HepG2 (cell line): Measurements from ENCODE around the gene SHISA5. TPM values are rescaled to one million over a fixed set of nuclear protein-coding genes. Genes with fewer than 3 reads are reported as not detected.

Experiments
- ARNT ChIP-seq: fragments of 450-650 bp; IDR thresholded peaks from 2 replicates; pipeline ENCODE4 v1.6.1; 2017
- DR1 ChIP-seq: sonication (generic); formaldehyde crosslinking; IDR thresholded peaks from 2 replicates; pipeline ENCODE4 v1.8.0; 2021; ENCODE audit warnings: mild to moderate bottlenecking, missing genetic modification reagents, inconsistent platforms
- PCBP1 ChIP-seq: fragments of 200-400 bp; formaldehyde crosslinking; IDR thresholded peaks from 2 replicates; pipeline ENCODE4 v1.6.1; 2017; ENCODE audit warnings: mild to moderate bottlenecking, low read depth, low read length, borderline replicate concordance
- SMC3 ChIP-seq: IDR thresholded peaks from 2 replicates; pipeline ENCODE4 v1.6.1; 2011; ENCODE audit warnings: low read length, improper control_type of control experiment
- STAG1 ChIP-seq: sonication (generic); formaldehyde crosslinking; IDR thresholded peaks from 2 replicates; pipeline ENCODE4 v1.4.0; 2020; ENCODE audit warnings: missing genetic modification reagents
- ZBTB38 ChIP-seq: sonication (generic); formaldehyde crosslinking; IDR thresholded peaks from 2 replicates; pipeline ENCODE4 v1.5.1; 2020; ENCODE audit warnings: mild to moderate bottlenecking, missing genetic modification reagents
- ZKSCAN5 ChIP-seq: sonication (generic); formaldehyde crosslinking; IDR thresholded peaks from 2 replicates; pipeline ENCODE4 v1.5.1; 2020; ENCODE audit warnings: mild to moderate bottlenecking, missing genetic modification reagents
- ZNF3 ChIP-seq: IDR thresholded peaks from 2 replicates; pipeline ENCODE4 v1.7.0; 2017; ENCODE audit warnings: inconsistent platforms
- ZNF333 ChIP-seq: sonication (generic); formaldehyde crosslinking; IDR thresholded peaks from 2 replicates; pipeline ENCODE4 v1.4.0; 2020; ENCODE audit warnings: mild to moderate bottlenecking, missing genetic modification reagents, borderline replicate concordance
- ZNF564 ChIP-seq: sonication (generic); formaldehyde crosslinking; IDR thresholded peaks from 2 replicates; pipeline ENCODE4 v1.8.1; 2023; ENCODE audit warnings: mild to moderate bottlenecking, missing genetic modification reagents
- ZNF841 ChIP-seq: sonication (generic); formaldehyde crosslinking; IDR thresholded peaks from 2 replicates; pipeline ENCODE4 v1.8.1; 2023; ENCODE audit warnings: missing genetic modification reagents, borderline replicate concordance
- polyA plus RNA-seq, 8 experiments: library from polyadenylated mRNA; depleted of rRNA in 3 of 8; stranded (reverse) in 7 of 8; unstranded in 1 of 8; fragments of >200 nt; fragmentation: Illumina TruSeq in 4 of 8; extraction: Trizol in 4 of 8; gene quantifications; 2 replicates each; pipeline versions ENCODE4 v1.2.1 to v1.2.3, GENCODE V29; 2011 to 2016; ENCODE audit warnings: low read depth in 4 of 8, missing spikeins in 1 of 8, mixed read lengths in 1 of 8; ENCODE audit not compliant: insufficient read depth in 1 of 8
- total RNA-seq, 5 experiments: library from RNA; depleted of rRNA; stranded (reverse); fragments of >200 nt; fragmentation: Illumina TruSeq; extraction: Trizol; gene quantifications; 2 replicates each; pipeline ENCODE4 v1.2.3, GENCODE V29; 2016; ENCODE audit warnings: low read depth in 1 of 5
- TF ChIP-seq, protein P1 (sequence below): sonication (generic); formaldehyde crosslinking; IDR thresholded peaks from 2 replicates; pipeline ENCODE4 v1.5.1; 2020; ENCODE audit warnings: mild to moderate bottlenecking, missing genetic modification reagents, borderline replicate concordance
- TF ChIP-seq, protein P2 (sequence below): sonication (generic); formaldehyde crosslinking; IDR thresholded peaks from 2 replicates; pipeline ENCODE4 v1.5.1; 2020; ENCODE audit warnings: mild to moderate bottlenecking, missing genetic modification reagents, moderate library complexity
- TF ChIP-seq, protein P3 (sequence below), 2 experiments: sonication (generic) in 1 of 2; formaldehyde crosslinking in 1 of 2; IDR thresholded peaks; 2 replicates each; pipeline versions ENCODE4 v1.4.0 to v1.6.1; 2018 to 2020; ENCODE audit warnings: missing genetic modification reagents in 2 of 2, borderline replicate concordance in 1 of 2, low read depth in 1 of 2, mild to moderate bottlenecking in 1 of 2, missing biosample characterization in 1 of 2
- TF ChIP-seq, protein P4 (sequence below): IDR thresholded peaks from 2 replicates; pipeline ENCODE4 v1.6.1; 2018; ENCODE audit warnings: missing genetic modification reagents, mild to moderate bottlenecking, missing compliant biosample characterization

Gene SHISA5
- total and polyA plus RNA-seq, 2 of the 13 experiments (the other 11 are each of a cell fraction or from before 2014, with no cell fraction given), result 75.8 to 91.4 TPM

DNA sequence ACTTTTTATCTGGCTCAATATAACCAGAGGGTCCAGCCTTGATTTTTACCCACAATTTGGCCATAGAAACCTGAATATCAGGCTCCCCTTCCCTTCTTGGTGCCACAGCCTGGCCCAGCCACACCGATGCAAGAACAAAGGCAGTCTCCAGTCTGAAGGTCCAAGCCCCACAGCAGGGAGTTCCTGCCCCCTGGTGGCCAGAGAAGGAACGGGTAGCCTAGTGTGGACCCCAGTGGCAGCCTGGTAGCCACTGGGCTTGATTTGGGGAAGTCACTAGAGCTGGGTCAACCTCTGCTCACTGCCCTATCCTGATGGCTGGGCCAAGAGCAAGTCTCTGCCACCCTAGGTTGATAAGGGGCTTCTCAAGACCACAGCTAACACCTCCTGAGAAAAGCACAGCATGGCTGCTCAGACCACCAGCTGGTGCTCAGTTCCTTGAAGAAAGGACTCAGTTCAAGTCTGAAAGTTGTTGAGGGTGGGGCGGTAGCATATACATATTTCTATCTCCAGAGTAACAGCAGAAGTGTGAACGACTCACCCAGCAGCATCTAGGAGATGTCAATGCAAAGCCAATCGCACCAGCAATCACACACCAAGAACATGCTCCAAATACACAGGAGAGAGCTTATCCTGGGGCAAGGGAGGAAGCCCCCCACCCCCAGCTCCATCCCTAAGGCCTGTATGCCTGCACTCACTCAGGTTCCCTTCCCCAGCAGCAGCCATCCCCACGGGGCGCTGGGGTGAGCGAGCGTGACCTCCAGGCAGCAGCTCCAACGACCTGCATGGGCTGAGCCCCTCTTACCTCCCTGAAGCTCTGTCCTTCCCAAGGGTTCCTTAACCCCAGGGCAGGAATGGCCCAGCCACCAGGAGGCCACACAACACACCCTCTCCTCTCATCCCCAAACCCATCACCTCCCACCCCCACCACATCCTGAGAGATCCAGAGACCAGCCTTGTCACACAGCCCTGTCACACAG lies 45.0 kb upstream of the SHISA5 start (continued):
- TF ChIP-seq, protein P1, sequence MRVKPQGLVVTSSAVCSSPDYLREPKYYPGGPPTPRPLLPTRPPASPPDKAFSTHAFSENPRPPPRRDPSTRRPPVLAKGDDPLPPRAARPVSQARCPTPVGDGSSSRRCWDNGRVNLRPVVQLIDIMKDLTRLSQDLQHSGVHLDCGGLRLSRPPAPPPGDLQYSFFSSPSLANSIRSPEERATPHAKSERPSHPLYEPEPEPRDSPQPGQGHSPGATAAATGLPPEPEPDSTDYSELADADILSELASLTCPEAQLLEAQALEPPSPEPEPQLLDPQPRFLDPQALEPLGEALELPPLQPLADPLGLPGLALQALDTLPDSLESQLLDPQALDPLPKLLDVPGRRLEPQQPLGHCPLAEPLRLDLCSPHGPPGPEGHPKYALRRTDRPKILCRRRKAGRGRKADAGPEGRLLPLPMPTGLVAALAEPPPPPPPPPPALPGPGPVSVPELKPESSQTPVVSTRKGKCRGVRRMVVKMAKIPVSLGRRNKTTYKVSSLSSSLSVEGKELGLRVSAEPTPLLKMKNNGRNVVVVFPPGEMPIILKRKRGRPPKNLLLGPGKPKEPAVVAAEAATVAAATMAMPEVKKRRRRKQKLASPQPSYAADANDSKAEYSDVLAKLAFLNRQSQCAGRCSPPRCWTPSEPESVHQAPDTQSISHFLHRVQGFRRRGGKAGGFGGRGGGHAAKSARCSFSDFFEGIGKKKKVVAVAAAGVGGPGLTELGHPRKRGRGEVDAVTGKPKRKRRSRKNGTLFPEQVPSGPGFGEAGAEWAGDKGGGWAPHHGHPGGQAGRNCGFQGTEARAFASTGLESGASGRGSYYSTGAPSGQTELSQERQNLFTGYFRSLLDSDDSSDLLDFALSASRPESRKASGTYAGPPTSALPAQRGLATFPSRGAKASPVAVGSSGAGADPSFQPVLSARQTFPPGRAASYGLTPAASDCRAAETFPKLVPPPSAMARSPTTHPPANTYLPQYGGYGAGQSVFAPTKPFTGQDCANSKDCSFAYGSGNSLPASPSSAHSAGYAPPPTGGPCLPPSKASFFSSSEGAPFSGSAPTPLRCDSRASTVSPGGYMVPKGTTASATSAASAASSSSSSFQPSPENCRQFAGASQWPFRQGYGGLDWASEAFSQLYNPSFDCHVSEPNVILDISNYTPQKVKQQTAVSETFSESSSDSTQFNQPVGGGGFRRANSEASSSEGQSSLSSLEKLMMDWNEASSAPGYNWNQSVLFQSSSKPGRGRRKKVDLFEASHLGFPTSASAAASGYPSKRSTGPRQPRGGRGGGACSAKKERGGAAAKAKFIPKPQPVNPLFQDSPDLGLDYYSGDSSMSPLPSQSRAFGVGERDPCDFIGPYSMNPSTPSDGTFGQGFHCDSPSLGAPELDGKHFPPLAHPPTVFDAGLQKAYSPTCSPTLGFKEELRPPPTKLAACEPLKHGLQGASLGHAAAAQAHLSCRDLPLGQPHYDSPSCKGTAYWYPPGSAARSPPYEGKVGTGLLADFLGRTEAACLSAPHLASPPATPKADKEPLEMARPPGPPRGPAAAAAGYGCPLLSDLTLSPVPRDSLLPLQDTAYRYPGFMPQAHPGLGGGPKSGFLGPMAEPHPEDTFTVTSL (CRISPR knock-in tag), result no peak
- TF ChIP-seq ZNF841 (CRISPR knock-in tag) (no peak), ZBTB38 (no peak), SMC3 (peak; percentile 71), DR1 (CRISPR knock-in tag) (no peak), ARNT (no peak), ZNF564 (CRISPR knock-in tag) (no peak), ZNF333 (CRISPR knock-in tag) (no peak), ZKSCAN5 (CRISPR knock-in tag) (no peak), PCBP1 (no peak), STAG1 (peak; percentile 86), ZNF3 (CRISPR knock-in tag) (no peak)
- TF ChIP-seq, protein P2, sequence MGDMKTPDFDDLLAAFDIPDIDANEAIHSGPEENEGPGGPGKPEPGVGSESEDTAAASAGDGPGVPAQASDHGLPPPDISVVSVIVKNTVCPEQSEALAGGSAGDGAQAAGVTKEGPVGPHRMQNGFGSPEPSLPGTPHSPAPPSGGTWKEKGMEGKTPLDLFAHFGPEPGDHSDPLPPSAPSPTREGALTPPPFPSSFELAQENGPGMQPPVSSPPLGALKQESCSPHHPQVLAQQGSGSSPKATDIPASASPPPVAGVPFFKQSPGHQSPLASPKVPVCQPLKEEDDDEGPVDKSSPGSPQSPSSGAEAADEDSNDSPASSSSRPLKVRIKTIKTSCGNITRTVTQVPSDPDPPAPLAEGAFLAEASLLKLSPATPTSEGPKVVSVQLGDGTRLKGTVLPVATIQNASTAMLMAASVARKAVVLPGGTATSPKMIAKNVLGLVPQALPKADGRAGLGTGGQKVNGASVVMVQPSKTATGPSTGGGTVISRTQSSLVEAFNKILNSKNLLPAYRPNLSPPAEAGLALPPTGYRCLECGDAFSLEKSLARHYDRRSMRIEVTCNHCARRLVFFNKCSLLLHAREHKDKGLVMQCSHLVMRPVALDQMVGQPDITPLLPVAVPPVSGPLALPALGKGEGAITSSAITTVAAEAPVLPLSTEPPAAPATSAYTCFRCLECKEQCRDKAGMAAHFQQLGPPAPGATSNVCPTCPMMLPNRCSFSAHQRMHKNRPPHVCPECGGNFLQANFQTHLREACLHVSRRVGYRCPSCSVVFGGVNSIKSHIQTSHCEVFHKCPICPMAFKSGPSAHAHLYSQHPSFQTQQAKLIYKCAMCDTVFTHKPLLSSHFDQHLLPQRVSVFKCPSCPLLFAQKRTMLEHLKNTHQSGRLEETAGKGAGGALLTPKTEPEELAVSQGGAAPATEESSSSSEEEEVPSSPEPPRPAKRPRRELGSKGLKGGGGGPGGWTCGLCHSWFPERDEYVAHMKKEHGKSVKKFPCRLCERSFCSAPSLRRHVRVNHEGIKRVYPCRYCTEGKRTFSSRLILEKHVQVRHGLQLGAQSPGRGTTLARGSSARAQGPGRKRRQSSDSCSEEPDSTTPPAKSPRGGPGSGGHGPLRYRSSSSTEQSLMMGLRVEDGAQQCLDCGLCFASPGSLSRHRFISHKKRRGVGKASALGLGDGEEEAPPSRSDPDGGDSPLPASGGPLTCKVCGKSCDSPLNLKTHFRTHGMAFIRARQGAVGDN, result 0 out of 2 replicates have a peak, but pooled peaks have one; percentile 5
- TF ChIP-seq, protein P3, sequence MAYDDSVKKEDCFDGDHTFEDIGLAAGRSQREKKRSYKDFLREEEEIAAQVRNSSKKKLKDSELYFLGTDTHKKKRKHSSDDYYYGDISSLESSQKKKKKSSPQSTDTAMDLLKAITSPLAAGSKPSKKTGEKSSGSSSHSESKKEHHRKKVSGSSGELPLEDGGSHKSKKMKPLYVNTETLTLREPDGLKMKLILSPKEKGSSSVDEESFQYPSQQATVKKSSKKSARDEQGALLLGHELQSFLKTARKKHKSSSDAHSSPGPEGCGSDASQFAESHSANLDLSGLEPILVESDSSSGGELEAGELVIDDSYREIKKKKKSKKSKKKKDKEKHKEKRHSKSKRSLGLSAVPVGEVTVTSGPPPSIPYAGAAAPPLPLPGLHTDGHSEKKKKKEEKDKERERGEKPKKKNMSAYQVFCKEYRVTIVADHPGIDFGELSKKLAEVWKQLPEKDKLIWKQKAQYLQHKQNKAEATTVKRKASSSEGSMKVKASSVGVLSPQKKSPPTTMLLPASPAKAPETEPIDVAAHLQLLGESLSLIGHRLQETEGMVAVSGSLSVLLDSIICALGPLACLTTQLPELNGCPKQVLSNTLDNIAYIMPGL (CRISPR knock-in tag; IDR thresholded peaks at IDR 0.05; ENCODE audit: borderline replicate concordance in 1 of 2, low read depth in 1 of 2), result 0 out of 4 replicates have a peak, but pooled peaks of 1 of the 2 experiments have one; percentile 28
- TF ChIP-seq, protein P4, sequence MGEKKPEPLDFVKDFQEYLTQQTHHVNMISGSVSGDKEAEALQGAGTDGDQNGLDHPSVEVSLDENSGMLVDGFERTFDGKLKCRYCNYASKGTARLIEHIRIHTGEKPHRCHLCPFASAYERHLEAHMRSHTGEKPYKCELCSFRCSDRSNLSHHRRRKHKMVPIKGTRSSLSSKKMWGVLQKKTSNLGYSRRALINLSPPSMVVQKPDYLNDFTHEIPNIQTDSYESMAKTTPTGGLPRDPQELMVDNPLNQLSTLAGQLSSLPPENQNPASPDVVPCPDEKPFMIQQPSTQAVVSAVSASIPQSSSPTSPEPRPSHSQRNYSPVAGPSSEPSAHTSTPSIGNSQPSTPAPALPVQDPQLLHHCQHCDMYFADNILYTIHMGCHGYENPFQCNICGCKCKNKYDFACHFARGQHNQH (CRISPR knock-in tag), result 0 out of 2 replicates have a peak, but pooled peaks have one; percentile 30
